ENCODE measurements around the gene B4GALNT1.

- no peak for TF ChIP-seq CTCF (conservative IDR thresholded peaks at IDR 0.05 in 1 of 2, IDR thresholded peaks at IDR 0.05 in 1 of 2; ENCODE audit: low read depth in 1 of 2, low read length in 2 of 2)
- no peak for TF ChIP-seq EZH2 (IDR thresholded peaks at IDR 0.05; ENCODE audit: low read length, missing control alignments)
Observed at GRCh38 chr12:57631566-57632072, 1.4 kb downstream of the B4GALNT1 start.

All from fibroblast of lung (primary cell).